Germinal center (tissue), 1 donor: ENCODE measurements around the gene OGFOD3.
"Not testable (repeated sequence)": the region's sequence is repeated elsewhere in the genome, so short reads cannot be mapped to it uniquely, and the experiment has no call there.

ENCODE experiments used
- DNase-seq: peaks from one replicate; pipeline ENCODE4 v3.0.0; 2012; ENCODE audit warnings: mixed read lengths, low spot score

Gene OGFOD3

GRCh38 chr17:82433560-82434215 lies 15.3 kb upstream of the OGFOD3 start:
- DNase-seq, result no peak

- no peak for DNase-seq
Measured at GRCh38 chr17:82432017-82432416, 13.6 kb upstream of the OGFOD3 start.

GRCh38 chr17:82429824-82430223 lies 11.4 kb upstream of the OGFOD3 start:
- no peak for DNase-seq

GRCh38 chr17:82428546-82428945 lies 10.2 kb upstream of the OGFOD3 start:
- no peak for DNase-seq

- no peak for DNase-seq
Measured at GRCh38 chr17:82424863-82425159, 6.4 kb upstream of the OGFOD3 start.

GRCh38 chr17:82424001-82424862 lies 5.8 kb upstream of the OGFOD3 start:
- peak; percentile 53 for DNase-seq

- peak; percentile 30 for DNase-seq
Measured at GRCh38 chr17:82419540-82419939, 1.2 kb upstream of the OGFOD3 start.

GRCh38 chr17:82416771-82417170 lies 1.6 kb downstream of the OGFOD3 start:
- no peak for DNase-seq

- DNase-seq, result no peak
Measured at GRCh38 chr17:82416264-82416663, 2.1 kb downstream of the OGFOD3 start.

GRCh38 chr17:82415786-82416185 lies 2.6 kb downstream of the OGFOD3 start:
- no peak for DNase-seq

GRCh38 chr17:82415336-82415735 lies 3.0 kb downstream of the OGFOD3 start:
- DNase-seq, result no peak

GRCh38 chr17:82414548-82415281 lies 3.7 kb downstream of the OGFOD3 start:
- DNase-seq, result peak; percentile 81

- DNase-seq, result no peak
Measured at GRCh38 chr17:82412535-82413520, 5.6 kb downstream of the OGFOD3 start.

GRCh38 chr17:82412081-82412480 lies 6.3 kb downstream of the OGFOD3 start:
- not testable (repeated sequence) for DNase-seq

GRCh38 chr17:82411396-82412053 lies 6.9 kb downstream of the OGFOD3 start:
- DNase-seq, result no peak

GRCh38 chr17:82410014-82410716 lies 8.2 kb downstream of the OGFOD3 start:
- DNase-seq, result no peak

GRCh38 chr17:82408938-82409318 lies 9.5 kb downstream of the OGFOD3 start:
- DNase-seq, result no peak

- no peak for DNase-seq
Measured at GRCh38 chr17:82408288-82408937, 10.0 kb downstream of the OGFOD3 start.

GRCh38 chr17:82407255-82407654 lies 11.1 kb downstream of the OGFOD3 start:
- DNase-seq, result no peak

GRCh38 chr17:82406131-82406671 lies 12.2 kb downstream of the OGFOD3 start:
- no peak for DNase-seq
